HG03442 (cell line): Measurements from ENCODE around the gene PLA2G4C.

Source experiments
- ATAC-seq: cut with Tn5 transposase; IDR thresholded peaks from one replicate; pipeline ENCODE4 v1.9.1; 2021; ENCODE audit warnings: mild to moderate bottlenecking, moderate library complexity; ENCODE audit not compliant: unreplicated experiment

Gene PLA2G4C, protein sequence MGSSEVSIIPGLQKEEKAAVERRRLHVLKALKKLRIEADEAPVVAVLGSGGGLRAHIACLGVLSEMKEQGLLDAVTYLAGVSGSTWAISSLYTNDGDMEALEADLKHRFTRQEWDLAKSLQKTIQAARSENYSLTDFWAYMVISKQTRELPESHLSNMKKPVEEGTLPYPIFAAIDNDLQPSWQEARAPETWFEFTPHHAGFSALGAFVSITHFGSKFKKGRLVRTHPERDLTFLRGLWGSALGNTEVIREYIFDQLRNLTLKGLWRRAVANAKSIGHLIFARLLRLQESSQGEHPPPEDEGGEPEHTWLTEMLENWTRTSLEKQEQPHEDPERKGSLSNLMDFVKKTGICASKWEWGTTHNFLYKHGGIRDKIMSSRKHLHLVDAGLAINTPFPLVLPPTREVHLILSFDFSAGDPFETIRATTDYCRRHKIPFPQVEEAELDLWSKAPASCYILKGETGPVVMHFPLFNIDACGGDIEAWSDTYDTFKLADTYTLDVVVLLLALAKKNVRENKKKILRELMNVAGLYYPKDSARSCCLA

DNA sequence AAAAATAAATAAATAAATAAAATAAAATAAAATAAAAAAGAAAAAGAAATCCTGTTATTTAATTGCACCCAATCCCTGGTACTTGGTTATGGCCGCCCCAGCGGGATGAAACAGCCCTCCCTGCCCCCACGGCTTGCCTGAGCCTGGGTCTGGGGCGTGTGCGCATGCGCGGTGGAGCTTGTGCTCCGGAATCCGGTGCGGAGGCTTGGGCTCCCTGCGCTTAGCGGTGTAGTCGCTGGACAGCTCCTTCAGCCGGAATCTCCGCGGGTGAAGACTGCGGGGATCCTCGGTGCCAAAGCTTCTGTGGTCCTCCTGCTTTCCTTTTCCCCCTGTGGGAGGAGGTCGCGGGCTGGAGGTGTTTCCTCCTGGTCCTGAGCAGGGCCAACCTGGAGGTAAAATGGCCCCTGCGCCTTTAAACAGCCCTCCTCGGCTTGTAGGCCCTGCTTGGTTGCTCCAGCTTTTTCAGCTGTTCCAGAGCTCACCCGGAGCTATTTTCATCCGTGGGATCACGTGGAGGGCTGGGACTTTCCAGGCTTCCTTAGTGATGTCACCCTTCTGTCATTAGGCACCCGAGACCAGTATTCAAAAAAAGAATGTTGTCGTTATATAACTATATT is at the start of gene PLA2G4C:
Gene PLA2G4C (minus strand): TSS at position 468 of the 617 bp plus-strand sequence. CDS start 4,288 bp downstream, outside the sequence.
- no peak for ATAC-seq

DNA sequence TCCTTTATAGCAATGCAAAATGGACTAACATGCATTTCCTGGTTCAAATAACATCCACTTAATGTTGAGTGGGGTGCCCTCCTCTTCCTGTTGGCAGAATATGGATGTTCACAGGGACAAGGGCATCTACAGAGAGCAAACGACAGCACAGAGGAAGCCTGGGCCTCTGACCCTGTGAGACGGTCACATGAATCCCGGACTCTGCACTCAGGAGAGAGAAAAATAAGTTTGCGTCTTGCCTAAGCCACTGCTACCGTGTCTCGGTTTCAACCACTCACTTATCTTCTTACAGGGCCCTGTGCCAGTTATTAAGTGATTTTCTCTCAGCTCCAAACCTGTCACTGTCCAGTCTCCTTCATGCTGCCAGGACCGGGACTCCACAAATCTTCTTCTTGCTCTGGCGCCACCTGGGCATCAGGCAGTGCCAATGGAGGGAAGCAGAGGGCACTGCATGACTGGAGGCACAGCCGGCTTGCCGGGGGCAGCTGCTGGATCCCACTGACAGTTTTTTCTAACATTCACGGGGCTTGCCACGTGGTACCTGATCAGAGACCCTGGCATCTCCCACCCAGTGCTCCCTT is 47.7 kb upstream of the PLA2G4C start:
- ATAC-seq = no peak

DNA sequence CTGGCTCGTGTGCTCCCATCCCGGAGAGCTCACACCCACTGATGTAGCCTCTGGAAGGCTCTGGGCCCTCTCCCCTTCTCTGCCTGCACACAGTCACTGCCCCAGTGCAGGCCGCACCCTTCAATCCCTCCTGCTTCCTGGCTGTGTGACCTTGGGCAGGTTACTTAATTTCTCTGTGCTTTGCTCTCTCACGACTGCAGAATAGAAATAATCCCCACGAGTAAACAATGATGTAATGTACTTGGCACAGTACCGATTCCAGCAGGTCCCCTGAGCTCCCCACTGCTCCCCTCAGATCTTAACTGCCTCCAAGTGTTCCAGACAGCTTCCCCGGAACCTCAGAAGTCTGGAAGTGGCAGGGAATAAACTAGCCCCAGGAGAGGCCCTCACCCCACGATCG is 43.4 kb upstream of the PLA2G4C start:
- no peak for ATAC-seq

DNA sequence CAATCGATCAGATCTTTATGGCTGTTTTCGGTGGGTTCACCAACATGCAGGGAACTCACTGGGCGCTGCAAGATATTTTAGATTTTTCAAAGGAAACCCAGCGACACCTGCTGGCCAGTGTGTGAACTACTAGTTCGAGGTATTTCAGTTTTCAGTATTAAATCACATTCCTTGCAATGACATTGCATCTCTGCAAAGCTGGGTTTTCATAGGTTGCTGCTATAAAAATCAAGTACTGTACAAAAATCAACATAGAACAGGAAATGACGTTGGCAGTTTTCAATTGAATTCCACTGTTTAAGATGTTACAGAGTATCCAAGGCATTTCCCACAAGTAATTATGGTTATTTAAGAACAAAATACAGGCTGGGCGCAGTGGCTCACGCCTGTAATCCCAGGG is 41.9 kb upstream of the PLA2G4C start:
- no peak for ATAC-seq

DNA sequence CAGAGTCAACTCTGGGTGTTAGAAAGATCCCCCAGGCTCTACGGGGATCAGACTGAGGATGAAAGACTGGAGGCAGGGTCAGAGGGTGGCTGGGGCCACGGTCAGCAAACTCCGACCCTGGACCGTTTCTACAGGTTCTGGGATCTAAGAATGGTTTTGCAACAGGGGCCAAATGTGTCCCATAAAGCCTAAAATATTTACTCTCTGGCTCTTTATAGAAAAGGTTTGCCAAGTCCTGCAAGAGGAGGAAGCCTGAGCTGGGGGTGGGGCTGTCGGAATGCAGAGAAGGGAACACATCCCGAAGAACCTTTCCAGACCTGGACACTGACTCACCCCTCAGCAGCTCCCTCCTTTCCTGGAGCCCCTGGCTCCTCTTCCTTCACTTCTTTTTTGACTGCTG is 38.8 kb upstream of the PLA2G4C start:
- no peak for ATAC-seq

DNA sequence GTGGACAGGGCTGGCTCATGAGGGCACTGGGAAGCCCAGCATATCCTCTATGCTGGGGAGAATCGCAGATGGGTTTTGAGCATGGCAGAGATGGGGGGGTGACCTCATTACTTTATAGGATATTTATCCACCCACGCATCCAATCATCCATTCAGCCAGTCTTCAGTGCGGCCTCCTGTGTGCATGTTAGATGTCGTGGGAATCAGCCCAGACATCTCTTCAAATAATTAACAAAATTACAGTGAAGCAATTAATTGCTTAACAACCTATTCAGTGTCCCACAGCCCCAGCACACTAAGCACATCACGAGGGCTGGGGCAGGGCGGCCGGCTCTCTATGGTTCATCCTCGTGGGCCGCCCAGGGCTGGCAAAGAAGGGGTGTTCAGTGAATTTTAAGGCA is 38.0 kb upstream of the PLA2G4C start:
- ATAC-seq = no peak

DNA sequence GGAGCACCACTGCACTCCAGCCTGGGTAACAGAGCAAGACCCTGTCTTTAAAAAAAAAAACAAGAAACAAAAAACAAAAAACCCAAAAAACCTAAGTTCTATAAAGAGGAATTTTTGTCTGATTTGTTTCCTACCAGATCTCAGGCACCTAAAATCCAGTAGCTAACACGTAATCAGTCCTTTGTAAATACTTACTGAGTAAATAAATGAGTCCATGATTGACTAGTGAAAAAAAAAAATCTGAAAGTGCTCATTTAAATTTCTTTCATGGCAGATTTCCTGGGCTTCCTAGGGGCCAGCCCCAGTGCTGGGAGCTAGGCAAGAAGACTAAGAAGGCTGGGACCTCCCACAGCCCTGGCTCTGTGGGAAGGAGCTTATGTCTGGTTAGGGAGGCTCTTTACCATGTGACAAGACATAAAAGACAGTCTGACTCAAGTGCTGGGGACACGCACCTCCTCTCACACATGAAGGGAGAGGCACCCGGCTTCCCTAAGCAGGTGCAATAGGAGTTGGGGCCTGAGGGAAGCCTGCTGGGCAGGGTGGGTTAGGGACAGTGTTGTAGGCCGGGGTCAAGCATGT is 37.1 kb upstream of the PLA2G4C start:
- no peak for ATAC-seq

DNA sequence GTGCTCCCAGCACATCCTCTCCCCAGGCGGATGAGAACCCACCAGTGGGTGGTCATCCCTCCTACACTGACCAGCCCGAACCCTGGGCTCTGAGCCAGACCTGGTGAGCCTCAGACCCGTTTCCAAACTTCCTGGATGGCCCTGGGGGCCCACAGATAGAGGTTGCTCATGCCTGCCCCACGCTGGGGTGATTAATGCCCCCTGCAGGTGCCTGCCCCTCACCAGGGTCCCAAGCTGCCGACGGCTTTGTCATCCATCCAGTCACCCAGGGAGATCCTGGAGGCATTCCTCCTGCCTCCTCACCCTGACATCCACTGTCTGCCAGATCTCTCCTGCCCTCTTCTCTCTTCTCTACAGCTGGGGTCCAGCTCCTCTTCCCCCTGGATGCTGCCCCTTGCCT is 28.4 kb upstream of the PLA2G4C start:
- ATAC-seq = no peak

DNA sequence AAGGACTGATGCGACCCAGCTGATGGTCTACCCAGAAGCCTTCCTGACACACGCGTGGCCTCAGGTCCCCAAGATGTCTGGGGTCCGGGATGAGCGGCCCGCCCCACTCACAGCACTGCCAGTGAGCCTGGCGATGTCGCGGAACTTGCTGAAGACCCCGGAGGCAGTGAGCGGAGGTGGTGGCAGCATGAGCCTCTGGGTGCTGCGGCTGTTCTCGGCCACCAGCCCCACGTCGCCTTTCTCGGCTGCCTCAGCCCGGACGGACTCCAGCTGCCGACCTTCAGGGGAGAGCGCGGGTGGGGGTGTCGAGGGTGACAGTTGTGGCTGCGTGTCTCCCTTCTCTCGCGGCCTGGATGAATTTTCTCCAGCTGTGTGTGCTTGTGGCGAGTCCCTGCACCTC is 26.8 kb upstream of the PLA2G4C start:
- ATAC-seq = no peak

DNA sequence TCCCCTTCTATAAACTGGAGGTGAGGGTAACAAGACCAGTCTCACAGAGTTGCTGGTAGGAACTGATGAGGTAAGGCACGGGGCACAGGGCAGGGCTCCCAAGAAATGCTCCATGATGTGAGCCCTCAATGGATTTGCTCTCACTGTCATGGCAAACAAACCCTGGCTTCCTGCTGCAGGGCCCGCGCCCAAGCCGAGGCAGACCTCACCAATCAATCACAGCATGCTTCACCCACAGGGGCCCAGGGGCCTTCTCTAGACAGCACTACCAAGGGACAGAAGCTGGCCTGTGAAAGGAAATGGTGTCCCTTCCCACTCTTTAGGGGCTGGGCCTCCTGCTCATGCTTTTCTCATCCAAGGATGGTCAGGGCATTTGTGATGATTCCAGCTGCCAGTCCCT is 25.9 kb upstream of the PLA2G4C start:
- ATAC-seq = no peak

DNA sequence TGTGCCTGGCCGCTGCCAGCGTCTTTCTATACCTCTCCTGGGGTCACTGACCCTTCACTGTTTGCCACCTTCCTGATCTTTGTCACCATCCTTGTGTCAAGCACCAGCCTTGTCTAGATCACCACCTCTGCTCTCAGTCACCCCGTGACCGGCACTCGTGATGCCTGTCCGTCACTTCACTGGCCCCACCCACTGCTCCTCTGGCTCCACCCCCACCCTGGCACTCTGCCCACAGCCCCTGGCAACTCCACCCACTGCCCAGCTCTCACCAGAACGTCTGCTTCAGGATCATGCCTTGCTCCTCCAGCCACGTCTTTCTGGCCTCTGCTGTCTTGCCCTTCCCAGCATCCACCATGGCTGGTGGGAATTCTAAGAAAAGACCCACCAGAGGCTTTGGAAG is 24.8 kb upstream of the PLA2G4C start:
- ATAC-seq = no peak

DNA sequence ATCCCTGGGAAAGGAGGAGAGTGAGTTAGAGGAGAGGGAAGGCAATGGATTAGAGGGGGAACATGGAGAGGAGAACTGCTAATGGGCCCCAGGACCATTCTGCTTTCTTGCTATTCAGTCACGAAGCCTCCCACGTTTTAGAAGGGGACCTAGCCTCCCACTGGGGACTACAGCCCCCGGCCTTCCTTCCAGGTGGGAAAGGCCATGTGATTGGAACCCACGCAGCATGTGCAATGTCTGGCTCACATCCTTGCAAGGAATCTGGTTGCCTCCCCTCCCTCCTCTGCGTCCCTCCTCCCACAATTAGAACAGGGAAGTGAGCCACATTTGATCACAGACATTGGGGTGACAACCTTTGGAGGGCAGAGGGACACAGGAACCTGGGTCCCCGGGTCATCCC is 22.5 kb upstream of the PLA2G4C start:
- no peak for ATAC-seq

DNA sequence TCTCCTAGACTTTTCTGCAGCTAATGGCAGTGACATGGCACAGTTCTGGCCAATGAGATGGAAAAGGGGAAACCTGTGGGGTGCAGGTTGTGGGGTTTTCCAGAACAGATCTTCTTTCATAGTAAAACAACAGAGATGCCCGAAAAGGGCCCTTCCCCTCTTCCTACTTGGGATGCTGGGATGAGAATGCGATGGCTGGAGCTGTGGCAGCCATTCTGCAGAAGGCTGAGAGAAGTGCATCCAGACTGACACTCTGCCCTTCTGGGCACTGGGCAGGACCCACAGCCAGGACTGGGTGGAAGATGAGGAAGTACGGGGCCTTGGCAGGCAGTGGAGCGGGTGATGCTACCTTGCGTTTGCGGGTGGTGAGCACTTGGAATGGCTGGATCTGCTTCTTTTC is 16.9 kb upstream of the PLA2G4C start:
- no peak for ATAC-seq

DNA sequence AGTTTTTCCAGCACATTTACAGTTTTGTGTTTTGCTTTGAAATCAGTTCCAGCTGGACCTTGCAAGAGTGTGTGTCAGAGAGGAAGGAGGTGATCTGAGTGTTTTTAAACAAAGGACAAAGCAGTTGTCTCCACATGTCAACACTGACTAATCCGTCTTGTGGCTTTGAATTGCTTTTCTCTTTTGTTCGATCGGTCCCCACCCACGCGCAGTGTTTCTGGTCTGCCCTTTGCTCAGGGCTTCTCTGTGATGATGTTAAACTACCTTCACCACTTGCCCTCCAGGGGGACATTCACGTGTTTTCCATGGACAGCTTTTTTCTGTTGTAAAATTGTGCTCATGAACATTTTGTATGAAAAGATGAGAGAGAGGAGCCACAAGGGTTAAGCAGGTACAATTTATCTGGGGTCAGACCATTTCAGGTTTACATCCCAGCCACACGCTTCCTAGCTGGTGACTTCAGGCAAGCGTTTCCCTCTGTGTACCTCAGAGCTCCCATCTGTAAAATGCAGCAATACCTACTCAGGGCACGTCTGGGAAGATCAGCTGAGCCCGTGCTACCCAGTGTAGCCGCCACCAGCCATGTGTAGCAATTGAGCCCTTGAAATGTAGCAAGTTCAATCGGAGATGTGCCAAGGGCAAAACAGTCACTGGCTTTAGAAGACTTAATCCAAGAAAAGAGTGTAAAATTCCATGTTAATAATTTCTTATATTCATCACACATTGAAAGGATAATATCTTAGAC is 13.5 kb upstream of the PLA2G4C start:
- no peak for ATAC-seq

DNA sequence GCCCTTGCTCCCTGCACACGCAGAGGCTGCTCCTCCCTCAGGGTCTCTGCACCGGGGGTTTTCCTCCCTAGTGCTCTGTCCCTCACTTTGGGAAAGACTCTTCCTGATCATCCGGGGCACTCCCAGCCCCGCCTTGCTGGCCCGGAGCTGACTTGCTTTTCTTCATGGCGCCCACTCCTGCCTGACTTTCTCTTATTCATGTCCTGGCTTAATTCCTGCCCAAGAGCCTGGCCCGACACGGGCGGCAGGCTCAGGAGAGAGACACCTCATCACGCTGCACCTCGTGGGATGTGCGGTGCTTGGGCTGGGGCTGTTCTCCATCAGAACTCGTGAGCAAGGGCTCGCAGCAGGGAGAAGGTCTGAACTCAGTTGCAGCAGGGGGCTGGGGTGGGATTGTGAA is 11.8 kb upstream of the PLA2G4C start:
- no peak for ATAC-seq

DNA sequence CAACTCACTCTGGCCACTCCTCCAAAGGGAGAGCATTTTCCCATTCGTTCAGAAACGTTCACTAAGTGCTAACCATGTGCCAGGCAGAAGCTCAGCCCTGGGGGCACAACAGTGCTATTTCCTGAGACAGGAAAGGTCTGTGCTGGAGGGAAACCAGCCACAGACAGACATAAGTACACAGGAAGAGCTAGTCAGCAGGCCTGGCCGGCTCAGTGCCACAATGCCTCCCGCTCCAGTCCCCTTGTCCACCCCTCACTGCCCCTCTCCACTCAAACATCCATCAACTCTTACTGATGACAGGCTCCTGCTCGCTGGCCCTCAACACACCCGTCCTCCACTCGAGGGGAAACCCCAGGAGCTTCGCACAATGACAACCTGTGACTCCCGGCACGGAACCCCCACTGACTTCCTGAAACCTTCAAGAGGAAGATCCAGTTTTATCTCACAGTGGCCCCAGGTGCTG is 11.3 kb upstream of the PLA2G4C start:
- ATAC-seq = no peak

DNA sequence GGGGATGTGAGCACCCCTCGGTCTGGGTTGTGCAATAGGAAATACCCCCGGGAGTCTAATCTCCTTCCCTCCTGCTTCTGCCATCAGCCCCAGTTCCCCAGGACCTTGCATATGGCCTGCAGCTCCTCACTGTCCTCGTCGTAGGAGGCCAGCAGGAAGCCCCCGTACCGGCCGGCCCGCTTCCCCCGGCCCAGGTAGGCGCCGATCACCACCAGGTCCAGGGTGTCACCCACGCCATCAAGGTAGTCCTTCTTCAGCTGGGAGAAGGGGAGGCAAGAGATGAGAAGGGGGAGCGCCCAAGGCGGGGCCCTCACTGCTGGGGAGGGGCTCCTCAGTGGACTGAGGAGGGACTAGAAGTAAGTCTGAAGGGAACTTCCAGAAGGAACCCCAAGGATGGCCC is 10.4 kb upstream of the PLA2G4C start:
- no peak for ATAC-seq

DNA sequence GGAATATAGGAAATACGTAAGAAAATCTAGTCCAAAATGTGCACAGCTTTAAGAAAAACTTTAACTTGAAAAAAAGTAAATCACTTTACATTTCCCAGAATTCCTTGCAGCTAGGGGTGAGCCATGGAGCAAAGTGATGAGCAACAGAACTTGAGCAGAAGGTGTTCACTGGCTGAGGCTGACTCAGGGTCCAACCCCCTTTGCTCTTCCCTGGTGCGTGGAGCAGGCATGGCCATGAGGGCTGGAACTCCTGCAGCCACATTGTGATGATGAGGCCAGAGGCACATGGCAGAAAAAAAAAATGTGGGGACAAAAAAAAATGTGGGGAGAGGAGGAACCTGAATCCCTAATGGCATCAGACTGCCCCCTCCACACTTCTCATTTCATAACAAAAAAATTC is 9.9 kb upstream of the PLA2G4C start:
- ATAC-seq = no peak

DNA sequence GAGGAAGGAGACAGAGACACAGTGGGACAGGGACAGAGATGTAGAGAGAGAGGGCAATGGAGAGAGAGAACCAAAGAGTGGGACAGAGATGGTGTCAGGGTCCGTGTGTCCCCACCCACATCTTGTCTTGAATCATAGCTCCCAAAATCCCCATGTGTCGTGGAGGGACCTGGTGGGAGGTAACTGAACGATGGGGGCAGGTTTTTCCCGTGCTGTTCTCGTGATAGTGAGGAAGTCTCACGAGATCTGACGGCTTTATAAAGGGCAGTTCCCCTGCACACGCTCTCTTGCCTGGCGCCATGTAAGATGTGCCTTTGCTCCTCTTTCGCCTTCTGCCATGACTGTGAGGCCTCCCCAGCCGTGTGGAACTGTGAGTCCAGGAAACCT is 7.5 kb upstream of the PLA2G4C start:
- ATAC-seq = no peak

DNA sequence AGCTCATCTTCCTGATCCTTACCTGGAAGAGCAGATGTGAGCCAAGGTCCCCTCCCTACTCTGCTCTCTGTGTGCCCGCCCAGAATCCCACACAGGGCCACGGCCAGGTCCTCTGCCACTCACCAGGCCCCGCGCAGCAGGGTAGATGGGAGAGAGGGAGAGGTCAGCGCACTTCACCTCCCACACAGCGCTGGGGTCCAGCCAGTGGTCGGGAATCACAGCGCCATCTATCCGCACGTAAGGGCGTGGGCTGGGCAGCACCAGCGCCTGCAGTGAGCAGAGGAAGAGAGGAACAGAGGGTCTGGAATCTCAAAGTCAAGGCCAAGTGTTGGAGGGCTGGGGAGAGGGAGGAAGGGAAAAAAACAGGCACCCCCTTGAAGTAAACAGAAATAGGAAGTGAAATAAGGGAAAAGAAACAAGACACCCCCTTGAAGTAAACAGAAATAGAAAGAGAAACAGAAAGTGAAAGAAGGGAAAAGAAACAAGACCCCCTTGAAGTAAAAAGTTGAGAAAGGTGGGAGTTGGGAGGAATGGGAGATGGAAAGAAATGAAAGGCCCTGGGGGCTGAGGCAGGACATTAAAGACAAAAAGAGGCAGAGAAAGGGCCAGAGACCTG is 7.0 kb upstream of the PLA2G4C start:
- no peak for ATAC-seq
